IMR-90 (cell line): ENCODE measurements around the gene C11orf97. TPM values are rescaled to one million over a fixed set of nuclear protein-coding genes. Genes with fewer than 3 reads are reported as not detected.

Experiments used
- ATAC-seq: fragments of 200-7000 bp; cut with Tn5 transposase; 2 replicates; pipeline ENCODE4 v1.9.1; 2020; ENCODE audit warnings: low read depth, mild to moderate bottlenecking, moderate library complexity
- BruUV-seq: library from RNA; stranded (reverse); fragments of 400-500 nt; replicated peaks from 2 replicates; lab custom pipeline; 2021; lab: Mats Ljungman, UMichigan
- CTCF ChIA-PET: fragments of 300-600 bp; formaldehyde crosslinking; extraction: SDS; loops from one replicate; lab custom pipeline; 2021; ENCODE audit warnings: antibody characterized with exemption; lab: Yijun Ruan, JAX
- POLR2A ChIA-PET: fragments of 300-600 bp; sonication (Branson Sonifier 250); formaldehyde crosslinking; loops from one replicate; lab custom pipeline; 2022; ENCODE audit warnings: antibody characterized with exemption; ENCODE audit not compliant: unreplicated experiment; lab: Charles Lee
- DNase-seq: peaks from one replicate; pipeline ENCODE4 v3.0.0; 2013
- H2AFZ ChIP-seq: replicated peaks from 2 replicates; pipeline ENCODE3; 2013; ENCODE audit warnings: low read length, mild to moderate bottlenecking; ENCODE audit not compliant: poor library complexity
- H2AK5ac ChIP-seq: 2 replicates; pipeline ENCODE4 v1.6.1; 2013; ENCODE audit warnings: low read depth, low read length, inconsistent platforms
- H2AK9ac ChIP-seq: replicated peaks from 2 replicates; pipeline ENCODE3; 2013; ENCODE audit warnings: mild to moderate bottlenecking, low read depth, low read length, moderate library complexity; ENCODE audit not compliant: poor library complexity
- H2BK120ac ChIP-seq: 2 replicates; pipeline ENCODE4 v1.6.1; 2013; ENCODE audit warnings: low read depth, low read length, inconsistent platforms
- H2BK15ac ChIP-seq: 3 replicates; pipeline ENCODE4 v1.6.1; 2013; ENCODE audit warnings: low read depth, low read length, inconsistent platforms
- H2BK20ac ChIP-seq: 2 replicates; pipeline ENCODE4 v1.6.1; 2013; ENCODE audit warnings: low read depth, mild to moderate bottlenecking, inconsistent platforms, low read length, moderate library complexity
- H2BK5ac ChIP-seq: 2 replicates; pipeline ENCODE4 v1.6.1; 2013; ENCODE audit warnings: mild to moderate bottlenecking, low read depth, low read length, inconsistent platforms; ENCODE audit not compliant: poor library complexity, severe bottlenecking
- H3K14ac ChIP-seq: replicated peaks from 2 replicates; pipeline ENCODE4 v1.6.1; 2013; ENCODE audit warnings: low read depth, low read length, inconsistent platforms
- H3K18ac ChIP-seq: 2 replicates; pipeline ENCODE4 v1.6.1; 2013; ENCODE audit warnings: low read depth, low read length, control low read depth
- H3K23ac ChIP-seq: 2 replicates; pipeline ENCODE4 v1.6.1; 2013; ENCODE audit warnings: low read depth, low read length, inconsistent platforms
- H3K27ac ChIP-seq: 2 replicates; pipeline ENCODE4 v1.5.1; 2013; ENCODE audit warnings: mild to moderate bottlenecking, control low read depth, low read length; ENCODE audit not compliant: insufficient read depth
- H3K27me3 ChIP-seq: 2 replicates; pipeline ENCODE4 v1.6.1; 2013; ENCODE audit warnings: low read length; ENCODE audit not compliant: control insufficient read depth, insufficient read depth
- H3K36me3 ChIP-seq: 2 replicates; pipeline ENCODE4 v1.6.1; 2013; ENCODE audit warnings: low read length, mixed read lengths; ENCODE audit not compliant: control insufficient read depth, insufficient read depth
- H3K4ac ChIP-seq: 2 replicates; pipeline ENCODE4 v1.6.1; 2013; ENCODE audit warnings: low read depth, low read length, inconsistent platforms
- H3K4me1 ChIP-seq: 2 replicates; pipeline ENCODE4 v1.6.1; 2013; ENCODE audit warnings: low read length, mixed read lengths; ENCODE audit not compliant: control insufficient read depth, insufficient read depth
- H3K4me2 ChIP-seq: 2 replicates; pipeline ENCODE4 v1.6.1; 2013; ENCODE audit warnings: low read depth, mild to moderate bottlenecking, control low read depth, low read length, moderate library complexity
- H3K4me3 ChIP-seq: 2 replicates; pipeline ENCODE4 v1.5.1; 2013; ENCODE audit warnings: low read depth, mild to moderate bottlenecking, control low read depth, low read length, moderate library complexity; ENCODE audit not compliant: insufficient read depth
- H3K56ac ChIP-seq: 2 replicates; pipeline ENCODE4 v1.6.1; 2013; ENCODE audit warnings: low read length, inconsistent platforms; ENCODE audit not compliant: insufficient read depth; ENCODE audit errors: extremely low read depth
- H3K79me1 ChIP-seq, 2 experiments: 2 replicates each; pipeline ENCODE4 v1.6.1; 2013; ENCODE audit warnings: low read length in 2 of 2, inconsistent platforms in 1 of 2, low read depth in 1 of 2
- H3K9ac ChIP-seq: 2 replicates; pipeline ENCODE4 v1.6.1; 2013; ENCODE audit warnings: low read depth, low read length, control low read depth
- H3K9me1 ChIP-seq: 2 replicates; pipeline ENCODE4 v1.6.1; 2013; ENCODE audit warnings: low read length, inconsistent platforms; ENCODE audit not compliant: insufficient read depth
- H3K9me3 ChIP-seq: 2 replicates; pipeline ENCODE4 v1.6.1; 2013; ENCODE audit warnings: low read length; ENCODE audit not compliant: control insufficient read depth, insufficient read depth
- H4K20me1 ChIP-seq: 2 replicates; pipeline ENCODE4 v1.6.1; 2013; ENCODE audit warnings: low read length, inconsistent platforms; ENCODE audit not compliant: insufficient read depth
- H4K5ac ChIP-seq: 2 replicates; pipeline ENCODE4 v1.6.1; 2013; ENCODE audit warnings: mild to moderate bottlenecking, low read depth, low read length, control low read depth
- H4K8ac ChIP-seq, 2 experiments: 2 replicates each; pipeline ENCODE4 v1.6.1; 2013; ENCODE audit warnings: low read depth in 2 of 2, low read length in 2 of 2, control low read depth in 1 of 2, inconsistent platforms in 1 of 2
- H4K91ac ChIP-seq: 2 replicates; pipeline ENCODE4 v1.6.1; 2013; ENCODE audit warnings: low read depth, low read length, inconsistent platforms; ENCODE audit not compliant: insufficient read depth
- BHLHE40 ChIP-seq: fragments of 150-350 bp; IDR thresholded peaks from 2 replicates; pipeline ENCODE4 v1.6.1; 2016; ENCODE audit warnings: mild to moderate bottlenecking, low read depth, low read length
- CHD1 ChIP-seq: IDR thresholded peaks from 2 replicates; pipeline ENCODE4 v1.6.1; 2012; ENCODE audit warnings: low read depth, low read length, improper control_type of control experiment
- ELK1 ChIP-seq: fragments of 150-350 bp; IDR thresholded peaks from 2 replicates; pipeline ENCODE4 v1.6.1; 2016; ENCODE audit warnings: low read depth, mild to moderate bottlenecking, low read length, moderate library complexity, borderline replicate concordance
- MAFK ChIP-seq: IDR thresholded peaks from 2 replicates; pipeline ENCODE4 v1.6.1; 2012; ENCODE audit warnings: low read depth, low read length, improper control_type of control experiment
- MAZ ChIP-seq: IDR thresholded peaks from 2 replicates; pipeline ENCODE4 v1.6.1; 2012; ENCODE audit warnings: low read depth, mild to moderate bottlenecking, low read length, improper control_type of control experiment, moderate library complexity, borderline replicate concordance
- MXI1 ChIP-seq: IDR thresholded peaks from 2 replicates; pipeline ENCODE4 v1.6.1; 2012; ENCODE audit warnings: low read depth, mild to moderate bottlenecking, low read length, moderate library complexity, borderline replicate concordance
- POLR2A ChIP-seq: IDR thresholded peaks from 2 replicates; pipeline ENCODE4 v1.6.1; 2012; ENCODE audit warnings: mild to moderate bottlenecking, low read depth, low read length
- RAD21 ChIP-seq: IDR thresholded peaks from 2 replicates; pipeline ENCODE4 v1.6.1; 2012; ENCODE audit warnings: low read length, improper control_type of control experiment
- WGBS, 2 experiments: methylation state at CpG; one replicate each; pipeline versions ENCODE4 v1.1.5 to v1.1.7; 2013; ENCODE audit warnings: missing lambda C conversion rate in 2 of 2; ENCODE audit not compliant: insufficient read length in 1 of 2; ENCODE audit errors: extremely low coverage in 2 of 2; 5-methylcytosine and 5-hydroxymethylcytosine counted together
- dilution Hi-C: fragments of 300-500 bp; cut with HindIII; formaldehyde crosslinking; loops from one replicate; pipeline ENCODE4 v1.14.3; 2018; ENCODE audit warnings: low sequenced_read_pairs; ENCODE audit not compliant: unreplicated experiment
- in situ Hi-C: fragments of 300-500 bp; cut with MboI; formaldehyde crosslinking; loops from 3 replicates; pipeline ENCODE4 v1.14.3; 2019; ENCODE audit warnings: low sequenced_read_pairs, inconsistent platforms, mixed read lengths
- intact Hi-C: fragments of 100-400 bp; cut with micrococcal nuclease; formaldehyde crosslinking; loops from 2 replicates; pipeline ENCODE4 v1.10.0; 2022
- polyA plus RNA-seq, 3 experiments: library from polyadenylated mRNA; depleted of rRNA; stranded (reverse); fragments of >200 nt; gene quantifications; 2 replicates each; pipeline ENCODE4 v1.2.3, GENCODE V29; 2012; ENCODE audit warnings: low replicate concordance in 1 of 3
- total RNA-seq: library from RNA; depleted of rRNA; stranded (reverse); fragments of >200 nt; gene quantifications from 2 replicates; pipeline ENCODE4 v1.2.3, GENCODE V29; 2012

The C11orf97 gene
- total and polyA plus RNA-seq, 2 of the 4 experiments (the other 2 are of a cell fraction), result not detected

DNA sequence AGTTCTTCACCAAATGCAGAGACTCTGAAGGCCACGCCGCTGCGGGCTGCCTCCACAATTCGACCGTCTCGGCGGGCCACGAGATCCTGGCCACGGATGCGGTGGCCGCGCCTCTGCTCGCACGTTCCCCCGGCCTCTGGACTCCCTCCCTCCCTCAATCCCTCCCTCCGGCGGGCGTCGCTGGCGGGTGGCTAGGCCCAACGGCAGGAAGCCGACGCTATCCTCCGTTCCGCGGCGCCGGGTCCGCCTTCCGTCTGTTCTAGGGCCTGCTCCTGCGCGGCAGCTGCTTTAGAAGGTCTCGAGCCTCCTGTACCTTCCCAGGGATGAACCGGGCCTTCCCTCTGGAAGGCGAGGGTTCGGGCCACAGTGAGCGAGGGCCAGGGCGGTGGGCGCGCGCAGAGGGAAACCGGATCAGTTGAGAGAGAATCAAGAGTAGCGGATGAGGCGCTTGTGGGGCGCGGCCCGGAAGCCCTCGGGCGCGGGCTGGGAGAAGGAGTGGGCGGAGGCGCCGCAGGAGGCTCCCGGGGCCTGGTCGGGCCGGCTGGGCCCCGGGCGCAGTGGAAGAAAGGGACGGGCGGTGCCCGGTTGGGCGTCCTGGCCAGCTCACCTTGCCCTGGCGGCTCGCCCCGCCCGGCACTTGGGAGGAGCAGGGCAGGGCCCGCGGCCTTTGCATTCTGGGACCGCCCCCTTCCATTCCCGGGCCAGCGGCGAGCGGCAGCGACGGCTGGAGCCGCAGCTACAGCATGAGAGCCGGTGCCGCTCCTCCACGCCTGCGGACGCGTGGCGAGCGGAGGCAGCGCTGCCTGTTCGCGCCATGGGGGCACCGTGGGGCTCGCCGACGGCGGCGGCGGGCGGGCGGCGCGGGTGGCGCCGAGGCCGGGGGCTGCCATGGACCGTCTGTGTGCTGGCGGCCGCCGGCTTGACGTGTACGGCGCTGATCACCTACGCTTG is 31.7 kb downstream of the C11orf97 start, which contains the start of gene FUT4:
Gene FUT4, plus strand, starts transcription at position 227 of the 951 bp plus-strand sequence. Its CDS starts 213 bp downstream, at position 440.
- Histone ChIP-seq H3K4me1 (peaks cover 6% of the 10 kb centered on the region), H3K9me3 (no peaks in the 10 kb centered on the region), H3K9me1 (peaks cover 5% of the 10 kb centered on the region), H2BK15ac (peak within 1 kb of the TSS; percentile 0; the same call in 1 of the 3 replicates), H2AK5ac (no peak within 1 kb of the TSS), H3K4me3 (peak within 1 kb of the TSS; percentile 69), H3K79me1 (peaks cover 12 to 28% of the 10 kb centered on the region in 2 experiments), H3K14ac (peak within 1 kb of the TSS; percentile 86), H3K27ac (peak within 1 kb of the TSS; percentile 99), H3K9ac (peak within 1 kb of the TSS; percentile 97), H4K91ac (peak within 1 kb of the TSS; percentile 95), H2AFZ (peak within 1 kb of the TSS; percentile 98), H2BK5ac (peak within 1 kb of the TSS; percentile 91), H3K56ac (peak within 1 kb of the TSS; percentile 66), H2BK120ac (peak within 1 kb of the TSS; percentile 87), H4K5ac (peak within 1 kb of the TSS; percentile 96), H3K4ac (peak within 1 kb of the TSS; percentile 95), H3K4me2 (peak within 1 kb of the TSS; percentile 90), H2BK20ac (peak within 1 kb of the TSS; percentile 32; the same call in 1 of the 2 replicates), H2AK9ac (peak within 1 kb of the TSS; percentile 92), H3K23ac (peak within 1 kb of the TSS; percentile 41), H3K36me3 (peaks cover 2% of the 10 kb centered on the region; the same call in 1 of the 2 replicates), H4K8ac (peak within 1 kb of the TSS; percentile 87 to 94), H4K20me1 (peaks cover 10% of the 10 kb centered on the region; the same call in 1 of the 2 replicates), H3K27me3 (peaks cover 3% of the 10 kb centered on the region; the same call in 1 of the 2 replicates), H3K18ac (peak within 1 kb of the TSS; percentile 91)
- ATAC-seq (peak; percentile 88), DNase-seq (peak; percentile 74)
- ChIA-PET POLR2A (interaction anchor here (0.5 to 0.7 kb wide), 3 partner anchors 16 to 1488 kb away, joined by 3 to 7 read pairs (median 7); partner anchors contain the start of gene C11orf97), CTCF (interaction anchor here (0.6 kb wide), 1 partner anchor 258 kb away, joined by 4 read pairs; no protein-coding TSS in a partner anchor)
- intact Hi-C loops, result no loop called here
- dilution Hi-C loops, result no loop called here
- WGBS, 2 experiments, result 3% methylated on average over 42 of the region's 109 CpGs; no CpG with 5 or more reads in 1 of the 2 experiments
- no peak for TF ChIP-seq RAD21
- peak; percentile 64 for TF ChIP-seq POLR2A
- TF ChIP-seq MAFK, result no peak
- peak; percentile 43; the same call in 1 of the 2 replicates for TF ChIP-seq MXI1
- TF ChIP-seq CHD1, result 0 out of 2 replicates have a peak, but pooled peaks have one; percentile 44
- peak; percentile 68 for TF ChIP-seq BHLHE40
- TF ChIP-seq ELK1, result no peak
- peak; percentile 75; the same call in 1 of the 2 replicates for TF ChIP-seq MAZ
- BruUV-seq, result no TSS peak
- in situ Hi-C loops, result no loop called here
